Keratinocyte (primary cell): ENCODE measurements around the gene EGFR. TPM values are rescaled to one million over a fixed set of nuclear protein-coding genes. Genes with fewer than 3 reads are reported as not detected.

Experiments
- DNase-seq: peaks from one replicate; pipeline ENCODE4 v3.0.0-alpha.2; 2011; ENCODE audit warnings: low read depth, missing footprints, low spot score
- FAIRE-seq: peaks from 2 replicates; lab custom pipeline; 2011; peaks lifted over from hg19 to GRCh38; lab: Jason Lieb, UNC
- H2AFZ ChIP-seq: 2 replicates; pipeline ENCODE4 v1.6.0; 2012; ENCODE audit warnings: low read length, control low read depth, inconsistent platforms; ENCODE audit not compliant: control insufficient read depth
- H3K27ac ChIP-seq: 2 replicates; pipeline ENCODE4 v1.5.1; 2011; ENCODE audit warnings: low read length; ENCODE audit not compliant: control insufficient read depth, insufficient read depth
- H3K27me3 ChIP-seq: 3 replicates; pipeline ENCODE4 v1.6.0; 2011; ENCODE audit warnings: low read length; ENCODE audit not compliant: control insufficient read depth, insufficient read depth; ENCODE audit errors: extremely low read depth
- H3K36me3 ChIP-seq, 2 experiments: 2 replicates in 1 of 2; 3 replicates in 1 of 2; pipeline ENCODE4 v1.5.1; 2011; ENCODE audit warnings: low read length in 2 of 2, mild to moderate bottlenecking in 1 of 2; ENCODE audit not compliant: control insufficient read depth in 2 of 2, insufficient read depth in 2 of 2; ENCODE audit errors: extremely low read depth in 1 of 2
- H3K4me1 ChIP-seq: 3 replicates; pipeline ENCODE4 v1.5.1; 2011; ENCODE audit warnings: low read length; ENCODE audit not compliant: control insufficient read depth, insufficient read depth; ENCODE audit errors: extremely low read depth
- H3K4me2 ChIP-seq: 3 replicates; pipeline ENCODE4 v1.6.0; 2011; ENCODE audit warnings: low read depth, low read length; ENCODE audit not compliant: control insufficient read depth, insufficient read depth; ENCODE audit errors: extremely low read depth
- H3K4me3 ChIP-seq, 3 experiments: fragments of 200-600 bp in 1 of 3; sonication (generic) in 1 of 3; 2 replicates in 2 of 3; 3 replicates in 1 of 3; pipeline ENCODE4 v1.5.1; 2011 to 2016; ENCODE audit warnings: low read length in 3 of 3, mild to moderate bottlenecking in 3 of 3, control low read depth in 2 of 3, inconsistent platforms in 1 of 3, low read depth in 1 of 3, mixed read lengths in 1 of 3, mixed run types in 1 of 3, moderate library complexity in 1 of 3; ENCODE audit not compliant: control insufficient read depth in 2 of 3, insufficient read depth in 2 of 3; ENCODE audit errors: extremely low read depth in 1 of 3
- H3K79me2 ChIP-seq: 2 replicates; pipeline ENCODE4 v1.6.0; 2012; ENCODE audit warnings: low read length; ENCODE audit not compliant: control insufficient read depth, insufficient read depth
- H3K9ac ChIP-seq: 3 replicates; pipeline ENCODE4 v1.6.0; 2011; ENCODE audit warnings: low read length; ENCODE audit not compliant: control insufficient read depth, insufficient read depth; ENCODE audit errors: extremely low read depth
- H3K9me1 ChIP-seq: 3 replicates; pipeline ENCODE4 v1.6.0; 2011; ENCODE audit warnings: low read length; ENCODE audit not compliant: control insufficient read depth, insufficient read depth; ENCODE audit errors: extremely low read depth
- H3K9me3 ChIP-seq: 2 replicates; pipeline ENCODE4 v1.5.1; 2012; ENCODE audit warnings: low read depth, low read length; ENCODE audit not compliant: control insufficient read depth
- H4K20me1 ChIP-seq: 3 replicates; pipeline ENCODE4 v1.6.0; 2011; ENCODE audit warnings: low read length; ENCODE audit not compliant: control insufficient read depth, insufficient read depth; ENCODE audit errors: extremely low read depth
- EZH2 ChIP-seq: IDR thresholded peaks from one replicate; pipeline ENCODE4 v1.6.1; 2012; ENCODE audit warnings: inconsistent platforms, mild to moderate bottlenecking, low read length, moderate library complexity
- dilution Hi-C: fragments of 300-500 bp; cut with MboI; formaldehyde crosslinking; loops from one replicate; pipeline ENCODE4 v1.7.0; 2020; ENCODE audit warnings: low sequenced_read_pairs; ENCODE audit not compliant: extremely low pct_ligation_motif_present
- polyA plus RNA-seq, 5 experiments: library from polyadenylated mRNA; depleted of rRNA in 3 of 5; stranded (reverse) in 3 of 5; stranded (forward) in 1 of 5; unstranded in 1 of 5; fragments of >200 nt; gene quantifications; 1 replicate in 1 of 5; 2 replicates in 3 of 5; 3 replicates in 1 of 5; pipeline versions ENCODE4 v1.2.1 to v1.2.3, GENCODE V29; 2011 to 2012; ENCODE audit warnings: missing spikeins in 2 of 5, low read depth in 1 of 5, low replicate concordance in 1 of 5
- TF ChIP-seq, protein P1 (sequence below), 3 experiments: IDR thresholded peaks in 1 of 3; conservative IDR thresholded peaks in 1 of 3; optimal IDR thresholded peaks in 1 of 3; 2 replicates in 2 of 3; 3 replicates in 1 of 3; pipeline versions ENCODE3 to v1.5.1; 2011; ENCODE audit warnings: low read length in 3 of 3, mild to moderate bottlenecking in 3 of 3, moderate library complexity in 2 of 3, control low read depth in 1 of 3, inconsistent platforms in 1 of 3; ENCODE audit not compliant: insufficient read depth in 2 of 3; ENCODE audit errors: extremely low read depth in 1 of 3

EGFR gene
- polyA plus RNA-seq, 1 donor (not counting 4 experiments of a cell fraction or from before 2014, with no cell fraction given): 120 TPM

DNA sequence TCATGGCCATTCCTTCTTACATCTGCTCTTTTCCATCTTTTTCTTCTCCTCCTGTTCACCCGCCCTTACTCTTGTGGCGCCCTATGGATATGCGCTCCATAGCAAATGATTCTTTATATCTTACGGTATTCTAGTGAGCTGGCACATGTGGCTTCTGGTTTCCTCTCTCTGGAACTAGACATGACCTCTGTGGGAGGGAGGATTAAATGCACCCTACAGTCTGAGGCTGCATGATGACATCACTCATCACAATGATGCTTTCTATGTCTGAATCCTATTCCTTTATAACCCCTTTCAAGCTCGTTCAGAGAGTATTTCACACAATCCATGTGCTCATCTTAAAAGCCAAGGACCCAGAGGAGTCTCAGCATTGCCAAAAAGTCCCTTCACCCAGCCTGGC lies 153.3 kb downstream of the EGFR start:
- no peak overlapping the region for H3K4me2 ChIP-seq

DNA sequence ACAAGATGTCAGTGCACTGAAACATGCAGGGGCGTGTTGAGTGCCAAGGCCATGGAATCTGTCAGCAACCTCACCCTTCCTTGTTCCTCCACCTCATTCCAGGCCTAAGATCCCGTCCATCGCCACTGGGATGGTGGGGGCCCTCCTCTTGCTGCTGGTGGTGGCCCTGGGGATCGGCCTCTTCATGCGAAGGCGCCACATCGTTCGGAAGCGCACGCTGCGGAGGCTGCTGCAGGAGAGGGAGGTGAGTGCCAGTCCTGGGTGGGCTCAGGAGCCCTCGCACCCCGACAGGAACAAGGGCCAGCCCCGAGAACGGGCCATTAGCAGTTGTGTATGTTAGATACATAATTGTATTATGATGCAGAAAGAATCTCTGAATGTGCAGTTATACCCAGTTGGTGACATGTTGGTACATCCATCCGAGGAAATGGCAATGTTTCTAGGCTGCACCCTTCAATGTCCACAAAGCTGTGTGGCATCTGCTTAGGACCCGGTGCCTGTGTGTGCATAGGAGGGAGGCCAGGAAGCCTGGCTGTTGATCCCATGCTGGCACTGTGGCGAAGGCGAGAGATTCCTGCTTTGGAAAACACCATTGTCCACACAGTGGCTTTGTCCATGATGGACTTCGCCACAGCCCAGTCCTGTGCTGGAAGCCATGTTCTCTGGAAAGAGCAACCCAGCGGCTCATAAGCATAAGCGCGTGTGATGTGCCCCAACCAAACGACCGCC lies 154.2 kb downstream of the EGFR start:
- Histone ChIP-seq H3K9me1 (no peaks in the 10 kb centered on the region), H3K27ac (no peak overlapping the region), H3K36me3 (peaks cover 61 to 67% of the 10 kb centered on the region in 2 experiments), H2AFZ (no peak overlapping the region), H3K9ac (no peak overlapping the region), H4K20me1 (no peaks in the 10 kb centered on the region), H3K79me2 (peaks cover 3% of the 10 kb centered on the region), H3K9me3 (no peaks in the 10 kb centered on the region), H3K4me1 (peaks cover 12% of the 10 kb centered on the region), H3K4me2 (no peak overlapping the region), H3K27me3 (no peaks in the 10 kb centered on the region), H3K4me3 (no peak overlapping the region)
- DNase-seq (no peak), FAIRE-seq (no peak)
- dilution Hi-C loops: no loop called here
- TF ChIP-seq, protein P1, sequence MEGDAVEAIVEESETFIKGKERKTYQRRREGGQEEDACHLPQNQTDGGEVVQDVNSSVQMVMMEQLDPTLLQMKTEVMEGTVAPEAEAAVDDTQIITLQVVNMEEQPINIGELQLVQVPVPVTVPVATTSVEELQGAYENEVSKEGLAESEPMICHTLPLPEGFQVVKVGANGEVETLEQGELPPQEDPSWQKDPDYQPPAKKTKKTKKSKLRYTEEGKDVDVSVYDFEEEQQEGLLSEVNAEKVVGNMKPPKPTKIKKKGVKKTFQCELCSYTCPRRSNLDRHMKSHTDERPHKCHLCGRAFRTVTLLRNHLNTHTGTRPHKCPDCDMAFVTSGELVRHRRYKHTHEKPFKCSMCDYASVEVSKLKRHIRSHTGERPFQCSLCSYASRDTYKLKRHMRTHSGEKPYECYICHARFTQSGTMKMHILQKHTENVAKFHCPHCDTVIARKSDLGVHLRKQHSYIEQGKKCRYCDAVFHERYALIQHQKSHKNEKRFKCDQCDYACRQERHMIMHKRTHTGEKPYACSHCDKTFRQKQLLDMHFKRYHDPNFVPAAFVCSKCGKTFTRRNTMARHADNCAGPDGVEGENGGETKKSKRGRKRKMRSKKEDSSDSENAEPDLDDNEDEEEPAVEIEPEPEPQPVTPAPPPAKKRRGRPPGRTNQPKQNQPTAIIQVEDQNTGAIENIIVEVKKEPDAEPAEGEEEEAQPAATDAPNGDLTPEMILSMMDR (optimal IDR thresholded peaks at IDR 0.05 in 1 of 3, IDR thresholded peaks at IDR 0.05 in 1 of 3, conservative IDR thresholded peaks at IDR 0.05 in 1 of 3; ENCODE audit: extremely low read depth in 1 of 3, insufficient read depth in 2 of 3, low read length in 3 of 3): no peak
- TF ChIP-seq EZH2: no peak

More for the DNA sequence above, 153.3 kb downstream of the EGFR start:
- Histone ChIP-seq H4K20me1 (no peaks in the 10 kb centered on the region), H3K27ac (no peak overlapping the region), H3K4me3 (no peak overlapping the region), H2AFZ (no peak overlapping the region), H3K27me3 (no peaks in the 10 kb centered on the region), H3K36me3 (peaks cover 53 to 63% of the 10 kb centered on the region in 2 experiments), H3K79me2 (peaks cover 6% of the 10 kb centered on the region), H3K9ac (no peak overlapping the region), H3K4me1 (peaks cover 12% of the 10 kb centered on the region), H3K9me3 (no peaks in the 10 kb centered on the region), H3K9me1 (no peaks in the 10 kb centered on the region)
- FAIRE-seq (no peak), DNase-seq (no peak)
- dilution Hi-C loops: no loop called here
- TF ChIP-seq, protein P1 (optimal IDR thresholded peaks at IDR 0.05 in 1 of 3, IDR thresholded peaks at IDR 0.05 in 1 of 3, conservative IDR thresholded peaks at IDR 0.05 in 1 of 3; ENCODE audit: extremely low read depth in 1 of 3, insufficient read depth in 2 of 3, low read length in 3 of 3): no peak
- no peak for TF ChIP-seq EZH2
